HG03442 (cell line): ENCODE measurements around the gene NUCKS1.

Experiments
- ATAC-seq: cut with Tn5 transposase; IDR thresholded peaks from one replicate; pipeline ENCODE4 v1.9.1; 2021; ENCODE audit warnings: mild to moderate bottlenecking, moderate library complexity; ENCODE audit not compliant: unreplicated experiment

NUCKS1 gene

DNA sequence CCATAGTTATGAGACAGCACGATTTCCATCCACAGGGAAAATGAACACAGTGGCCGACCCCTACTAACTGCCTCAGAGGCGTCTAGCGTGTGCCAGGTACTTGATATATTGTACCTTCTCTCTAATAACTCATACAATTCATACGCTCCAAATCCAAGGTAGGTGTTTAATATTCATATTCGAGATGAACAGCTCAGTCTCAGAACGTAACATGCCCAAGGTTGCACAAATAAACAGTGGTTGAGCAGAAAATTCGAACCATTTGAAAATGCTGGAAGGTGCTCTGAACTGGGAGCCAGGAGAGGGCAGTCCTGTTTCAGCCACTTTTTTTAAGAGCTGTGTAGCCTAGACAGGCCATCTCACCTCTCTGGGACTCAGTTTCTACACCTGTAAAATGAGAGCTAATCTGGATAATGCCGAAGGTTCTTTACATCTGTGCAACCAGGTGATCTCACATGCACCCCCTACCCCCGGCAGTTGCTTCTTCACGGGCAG is 77.5 kb downstream of the NUCKS1 start:
- ATAC-seq, result no peak

DNA sequence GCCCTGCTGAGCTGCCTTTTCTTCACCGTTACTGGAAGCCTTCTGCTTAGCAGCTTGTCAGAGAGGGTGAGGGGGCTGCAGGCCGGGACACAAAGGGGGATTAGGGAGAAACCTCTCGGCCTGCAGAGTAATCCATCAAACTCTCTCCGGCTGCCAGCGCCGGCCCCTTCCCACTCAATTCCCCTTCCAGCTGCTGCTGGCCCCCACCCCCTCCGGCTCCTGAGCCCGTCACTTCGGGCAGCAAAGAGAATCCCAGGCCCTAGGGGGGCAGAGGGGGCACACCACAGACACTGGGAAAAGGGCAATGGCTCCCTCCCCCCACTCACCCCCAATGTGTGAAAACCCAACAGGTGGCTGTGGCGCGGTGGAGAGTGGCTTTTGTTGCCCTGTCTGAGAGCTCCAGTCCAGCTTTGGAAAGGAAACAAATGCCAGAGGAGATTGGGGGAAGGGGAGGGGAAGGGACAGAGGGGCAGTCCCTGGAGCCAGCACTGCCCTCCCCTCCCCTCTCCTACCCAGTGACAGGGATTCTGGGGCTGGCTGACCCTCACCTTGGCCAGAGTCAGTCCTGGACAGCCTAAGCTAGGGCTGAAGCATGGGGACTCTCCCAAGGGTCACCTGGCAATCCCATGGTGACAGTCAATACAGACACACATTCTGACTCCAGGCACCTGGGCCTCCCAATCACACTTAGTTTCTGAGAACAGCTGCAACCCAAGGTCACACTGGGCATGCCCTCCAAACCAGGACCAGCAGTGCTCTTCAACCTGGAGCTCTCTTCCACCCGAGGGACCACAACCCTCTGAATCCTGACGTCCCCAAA is 79.2 kb downstream of the NUCKS1 start:
- ATAC-seq, result no peak

GRCh38 chr1:205670150-205670446 is 79.9 kb downstream of the NUCKS1 start:
- ATAC-seq, result no peak

GRCh38 chr1:205669341-205670149 is 80.4 kb downstream of the NUCKS1 start:
- ATAC-seq, result peak; percentile 35

DNA sequence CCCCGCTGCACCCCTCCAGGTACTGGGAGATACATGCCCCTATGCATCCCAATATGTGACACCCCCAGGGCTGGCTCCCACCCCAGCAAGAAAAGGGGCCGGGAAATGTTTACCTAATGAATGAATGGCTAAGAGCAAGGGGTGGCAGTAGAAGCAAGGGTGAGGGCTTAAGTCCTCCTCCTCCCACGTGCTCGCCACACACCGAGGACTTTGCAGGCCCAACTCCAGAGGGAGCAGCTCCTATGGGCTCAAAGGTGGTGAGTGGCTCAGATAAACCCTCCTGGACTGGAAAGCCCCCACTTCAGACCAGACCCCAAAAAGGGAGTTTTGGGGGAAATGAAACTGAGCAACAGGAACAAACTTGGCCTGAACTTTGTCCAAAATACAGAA is 81.0 kb downstream of the NUCKS1 start:
- peak; percentile 30 for ATAC-seq

DNA sequence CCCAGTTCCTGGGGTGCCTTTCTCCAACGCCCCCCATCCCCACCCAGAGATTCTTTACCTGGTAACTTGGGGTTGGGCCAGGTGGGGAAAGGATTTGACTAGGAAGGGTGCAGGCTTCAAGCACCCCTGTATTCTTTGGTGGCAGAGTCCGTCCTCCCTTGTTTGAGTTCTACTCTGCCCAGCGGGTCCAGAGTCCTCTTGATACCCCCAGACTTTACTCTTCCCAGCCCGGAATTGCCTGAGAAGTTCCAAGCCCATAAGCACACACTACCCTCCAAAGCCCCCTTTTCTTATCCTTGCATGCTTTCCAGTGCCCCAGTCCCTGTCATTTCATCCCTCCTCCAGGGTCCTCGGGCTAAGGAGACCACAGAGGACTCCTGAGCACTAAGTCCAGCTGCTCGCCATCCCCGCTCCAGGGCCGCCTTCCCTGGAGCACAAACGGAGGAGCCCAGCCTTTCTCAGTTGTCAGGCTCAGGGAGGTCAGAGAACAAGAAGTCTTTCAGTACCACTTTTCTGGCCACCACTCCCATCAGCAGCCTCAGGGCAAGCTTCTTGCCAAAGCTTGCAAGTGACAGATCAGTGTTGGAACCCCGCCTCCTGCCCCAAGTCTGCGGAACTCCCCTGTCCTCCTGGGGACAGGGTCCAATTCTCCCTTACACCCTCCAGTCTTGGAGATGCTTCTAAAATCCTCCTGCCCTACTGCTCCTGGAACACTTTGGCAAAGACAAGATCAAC is 81.9 kb downstream of the NUCKS1 start:
- ATAC-seq, result no peak

DNA sequence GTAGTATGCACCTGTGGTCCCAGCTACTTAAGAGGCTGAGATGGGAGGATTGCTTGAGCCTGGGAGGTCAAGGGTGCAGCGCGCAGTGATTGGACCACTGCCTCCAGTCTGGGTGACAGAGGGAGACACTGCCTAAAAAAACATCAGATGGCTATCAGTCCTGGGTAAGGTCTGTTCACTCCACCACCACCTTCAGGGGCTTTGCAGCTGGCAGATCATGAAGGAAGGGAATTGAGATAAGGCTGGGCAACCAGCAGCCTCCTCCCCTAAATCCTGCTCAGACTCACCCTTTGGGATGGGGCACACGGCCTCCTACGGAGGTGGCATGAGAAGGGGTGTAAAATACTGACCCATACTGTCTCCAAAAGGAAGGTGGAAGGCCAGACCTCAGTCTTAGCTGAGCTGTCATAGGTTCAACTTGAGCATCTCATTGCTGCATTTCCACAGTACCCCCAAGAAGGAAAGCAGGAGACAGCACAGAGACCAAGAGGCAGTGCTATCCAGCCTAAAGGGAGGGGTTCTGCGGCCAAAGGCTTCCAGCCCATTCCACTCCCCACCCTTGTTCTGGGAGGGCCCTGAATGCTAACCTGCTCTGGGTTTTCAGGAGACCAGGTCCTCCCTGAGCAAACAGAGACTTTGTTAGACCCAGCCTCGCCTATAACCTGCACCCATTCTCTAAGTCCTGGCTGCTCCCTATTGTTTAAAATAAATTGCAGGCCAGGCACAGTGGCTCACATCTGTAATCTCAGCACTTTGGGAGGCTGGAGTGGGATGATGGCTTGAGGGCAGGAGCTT is 83.4 kb downstream of the NUCKS1 start:
- ATAC-seq, result no peak

DNA sequence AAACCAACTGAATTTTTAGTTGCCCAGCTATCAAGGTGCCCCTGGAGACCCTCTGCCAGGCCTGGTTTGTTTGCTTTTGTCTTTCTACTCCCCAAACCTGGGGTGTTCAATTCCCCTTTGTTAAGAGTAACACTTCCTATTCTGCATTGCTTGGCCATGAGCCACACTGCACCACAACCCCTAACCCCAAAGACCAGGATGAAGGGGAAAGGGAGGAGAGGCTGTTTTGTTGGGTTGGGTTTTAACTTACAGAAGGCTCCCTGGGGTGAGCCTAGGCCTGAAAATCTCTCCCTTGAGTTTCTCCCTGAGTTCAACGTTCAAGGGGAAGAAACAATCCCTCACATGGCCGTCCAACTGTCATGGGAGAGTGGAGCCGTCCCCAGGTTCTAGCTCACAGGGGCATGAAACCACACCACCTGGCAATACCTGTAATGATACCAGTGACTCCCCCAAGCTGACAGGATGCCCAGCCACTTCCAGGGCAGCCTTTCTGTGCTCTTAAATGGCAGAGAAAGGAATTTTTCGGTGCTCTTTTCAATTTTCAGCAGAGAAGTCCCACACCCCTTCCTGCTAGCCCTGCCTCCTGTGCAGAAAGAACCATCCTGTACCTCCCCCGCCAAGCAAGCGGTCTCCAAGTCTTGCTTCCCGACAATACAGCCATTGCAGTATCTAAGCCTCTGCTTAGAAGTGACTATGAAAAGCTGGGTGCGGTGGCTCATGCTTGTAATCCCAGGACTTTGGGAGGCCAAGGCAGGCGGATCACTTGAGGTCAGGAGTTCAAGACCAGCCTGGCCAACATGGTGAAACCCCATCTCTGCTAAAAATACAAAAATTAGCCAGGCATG is 84.6 kb downstream of the NUCKS1 start:
- no peak for ATAC-seq

DNA sequence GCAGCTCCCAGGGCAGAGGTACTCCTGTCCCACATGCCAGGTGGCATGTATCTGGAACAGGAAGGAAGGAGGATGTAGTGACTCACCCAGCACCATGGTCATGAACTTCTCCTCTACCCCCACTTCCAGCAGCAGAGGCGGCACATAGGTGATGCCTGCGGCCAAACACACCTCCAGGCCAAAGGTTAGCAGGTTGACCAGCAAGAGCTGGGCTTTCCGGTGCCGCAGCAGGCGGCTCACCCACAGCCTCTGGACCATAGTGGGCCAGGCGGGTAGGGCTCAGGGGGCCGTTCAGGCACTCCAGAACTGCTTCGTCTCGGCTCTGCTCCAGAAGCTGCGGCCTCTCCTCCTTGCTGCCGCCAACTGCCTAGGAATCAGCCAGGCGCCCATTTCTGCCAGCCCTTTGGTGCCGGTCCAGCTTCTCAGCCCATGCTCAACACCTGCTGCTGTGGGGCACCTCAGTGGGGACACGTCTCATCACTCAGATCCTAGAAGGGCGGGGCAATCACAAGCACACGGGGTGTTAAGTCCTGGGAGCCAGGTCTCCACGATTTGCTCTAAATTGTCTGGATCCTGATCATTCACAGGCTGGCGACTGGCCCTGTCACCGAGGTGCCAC is 85.5 kb downstream of the NUCKS1 start:
- ATAC-seq, result no peak

DNA sequence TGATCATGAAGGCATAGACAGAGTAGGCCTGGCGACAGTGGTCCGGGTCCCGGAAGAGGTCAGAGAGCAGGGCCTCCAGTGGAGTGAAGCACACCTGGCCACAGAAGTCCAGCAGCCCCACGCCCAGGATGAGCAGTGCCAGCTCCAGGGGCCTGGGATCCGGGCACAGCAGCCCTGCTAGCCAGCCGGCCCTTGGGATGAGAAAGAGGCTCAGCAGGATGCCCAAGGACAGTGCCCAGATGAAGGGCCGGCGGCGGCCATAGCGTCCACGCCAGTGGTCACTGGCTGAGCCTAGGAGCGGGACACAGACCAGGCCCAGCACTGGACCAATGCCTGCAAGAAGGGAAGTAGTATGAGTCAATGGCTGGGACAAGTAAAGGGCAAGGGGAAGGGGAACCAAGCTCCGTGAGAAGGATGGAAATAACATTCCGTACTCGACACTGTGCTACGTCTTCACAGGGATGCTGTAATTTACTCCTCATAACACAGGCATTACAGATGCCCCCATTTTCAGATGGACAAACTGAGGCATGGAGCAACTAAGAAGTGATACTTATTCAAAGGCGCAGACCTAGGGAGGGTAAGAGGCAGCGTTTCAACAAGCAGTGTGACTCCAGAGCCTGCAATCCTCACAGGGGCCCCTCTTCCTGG is 86.6 kb downstream of the NUCKS1 start:
- no peak for ATAC-seq
